ENCODE data around the gene CFAP20DC.
A peak's percentile ranks its signal among the peaks of the same experiment; 100 is the strongest.
"Not testable (repeated sequence)": the region's sequence is repeated elsewhere in the genome, so short reads cannot be mapped to it uniquely, and the experiment has no call there.

Gene CFAP20DC

GRCh38 chr3:58962040-58962651 is 87.7 kb downstream of the CFAP20DC start:
- DNase-seq = no peak

GRCh38 chr3:58955308-58955707 is 94.5 kb downstream of the CFAP20DC start:
- DNase-seq = no peak

GRCh38 chr3:58953288-58953687 is 96.5 kb downstream of the CFAP20DC start:
- no peak for DNase-seq

GRCh38 chr3:58952128-58952917 is 97.5 kb downstream of the CFAP20DC start:
- DNase-seq = no peak

- no peak for DNase-seq
Observed at GRCh38 chr3:58948018-58948417, 101.8 kb downstream of the CFAP20DC start.

- DNase-seq = no peak
Observed at GRCh38 chr3:58946875-58947274, 103.0 kb downstream of the CFAP20DC start.

- DNase-seq = no peak
Observed at GRCh38 chr3:58938057-58938456, 111.8 kb downstream of the CFAP20DC start.

- DNase-seq = no peak
Observed at GRCh38 chr3:58924578-58924977, 125.2 kb downstream of the CFAP20DC start.

- DNase-seq = no peak
Observed at GRCh38 chr3:58900386-58900785, 149.4 kb downstream of the CFAP20DC start.

GRCh38 chr3:58899953-58900298 is 149.9 kb downstream of the CFAP20DC start:
- DNase-seq = no peak

- DNase-seq = no peak
Observed at GRCh38 chr3:58899159-58899952, 150.5 kb downstream of the CFAP20DC start.

- DNase-seq = no peak
Observed at GRCh38 chr3:58898513-58898912, 151.3 kb downstream of the CFAP20DC start.

GRCh38 chr3:58897646-58898045 is 152.2 kb downstream of the CFAP20DC start:
- no peak for DNase-seq

- not testable (repeated sequence) for DNase-seq
Observed at GRCh38 chr3:58895678-58896077, 154.1 kb downstream of the CFAP20DC start.

- not testable (repeated sequence) for DNase-seq
Observed at GRCh38 chr3:58892526-58892925, 157.3 kb downstream of the CFAP20DC start.

- peak; percentile 6 for DNase-seq
Observed at GRCh38 chr3:58888087-58888486, 161.7 kb downstream of the CFAP20DC start.

- DNase-seq = no peak
Observed at GRCh38 chr3:58884453-58884852, 165.4 kb downstream of the CFAP20DC start.

GRCh38 chr3:58880182-58880581 is 169.6 kb downstream of the CFAP20DC start:
- no peak for DNase-seq

- DNase-seq = peak; percentile 31
Observed at GRCh38 chr3:58874795-58875194, 175.0 kb downstream of the CFAP20DC start.

- peak; percentile 41 for DNase-seq
Observed at GRCh38 chr3:58874248-58874741, 175.5 kb downstream of the CFAP20DC start.

GRCh38 chr3:58868097-58868779 is 181.6 kb downstream of the CFAP20DC start:
- no peak for DNase-seq

- DNase-seq = no peak
Observed at GRCh38 chr3:58867621-58868020, 182.2 kb downstream of the CFAP20DC start.

- DNase-seq = no peak
Observed at GRCh38 chr3:58866079-58866478, 183.7 kb downstream of the CFAP20DC start.
